ENCODE data around the gene DUSP22.

GRCh38 chr6:352896-353470, 60.7 kb downstream of the DUSP22 start:
- no peak for TF ChIP-seq POLR2A (IDR thresholded peaks at IDR 0.05; ENCODE audit: low read depth, low read length)
- TF ChIP-seq POLR2AphosphoS5 (IDR thresholded peaks at IDR 0.05; ENCODE audit: low read depth, low read length): no peak
